ENCODE results near the gene HECTD4.
A peak's percentile ranks its signal among the peaks of the same experiment; 100 is the strongest.

Gene HECTD4

DNA sequence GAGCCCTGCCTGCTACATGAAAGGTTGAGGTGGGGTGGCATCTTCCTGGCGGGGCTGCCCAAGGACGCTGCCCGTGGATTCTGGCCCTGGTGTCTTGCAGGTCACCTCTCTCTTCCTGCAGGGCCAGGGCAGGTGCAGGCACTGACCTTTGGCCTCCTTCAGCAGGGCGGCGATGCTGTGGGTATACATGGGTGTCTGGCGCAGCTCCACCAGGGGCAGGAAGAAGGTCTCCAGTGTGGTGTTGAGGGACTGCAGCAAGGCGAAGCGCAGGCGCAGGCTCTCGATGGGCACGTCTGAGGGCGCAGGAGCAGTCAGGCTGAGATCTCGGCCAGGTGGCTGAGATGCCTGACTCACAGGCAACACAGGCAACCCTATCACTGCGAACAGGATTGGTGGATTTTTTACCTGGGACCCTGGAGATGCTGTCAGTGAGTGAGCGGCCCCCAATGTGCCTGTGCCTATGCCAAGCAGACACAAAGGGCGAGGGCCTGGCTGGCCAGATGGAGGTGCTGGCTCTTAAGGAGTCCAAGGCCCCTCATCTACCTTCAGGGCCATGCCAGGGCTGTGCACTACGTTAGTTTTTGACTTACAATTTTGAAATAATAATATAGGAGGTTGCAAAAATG, 211.1 kb downstream of the HECTD4 start:
- no CpG with 5 or more reads among the region's 17 CpGs for whole genome bisulfite sequencing, 2 donors (ENCODE audit: extremely low coverage in 2 of 2, insufficient read length in 2 of 2, insufficient replicate concordance in 1 of 2)
- no peak overlapping the region for H2BK15ac ChIP-seq (ENCODE audit: low read length)
- peak overlapping the region; percentile 47 for H3K14ac ChIP-seq (ENCODE audit: low read length)
- H3K79me1 ChIP-seq (ENCODE audit: low read depth, low read length), result peaks cover 1% of the 10 kb centered on the region
- no peak for DNase-seq (ENCODE audit: low spot score)
- H2BK5ac ChIP-seq (ENCODE audit: low read length), result peak overlapping the region; percentile 39
- peak overlapping the region; percentile 50 for H3K9ac ChIP-seq (ENCODE audit: low read depth, low read length, poor library complexity)
- no peak overlapping the region for H4K8ac ChIP-seq (ENCODE audit: low read depth, low read length)
- peak overlapping the region in 1 of 2 donors; percentile 10 for H3K4me3 ChIP-seq (ENCODE audit: low read length in 2 of 2)
- no peak overlapping the region for H4K91ac ChIP-seq (ENCODE audit: low read depth, low read length, poor library complexity)
- H2BK12ac ChIP-seq (ENCODE audit: low read length), result no peak overlapping the region
- H3K4me1 ChIP-seq (ENCODE audit: control insufficient read depth in 2 of 2, insufficient read depth in 1 of 2, low read depth in 1 of 2, low read length in 2 of 2), result no peaks in the 10 kb centered on the region
- no peak overlapping the region for H3K4me2 ChIP-seq (ENCODE audit: insufficient read depth, low read length, poor library complexity, severe bottlenecking)
- no peak overlapping the region for H2AFZ ChIP-seq (ENCODE audit: low read length)
- H2BK120ac ChIP-seq (ENCODE audit: low read depth, low read length), result no peak overlapping the region
- peak overlapping the region; percentile 65 for H3K23ac ChIP-seq (ENCODE audit: low read depth, low read length, poor library complexity)
- peaks cover 16 to 85% of the 10 kb centered on the region in 2 donors for H3K36me3 ChIP-seq (replicated peaks in 1 of 2; ENCODE audit: control insufficient read depth in 2 of 2, insufficient read depth in 2 of 2, low read length in 2 of 2)
- H3K27me3 ChIP-seq (ENCODE audit: control insufficient read depth in 3 of 3, insufficient read depth in 3 of 3, low read depth in 1 of 3, low read length in 3 of 3), result no peaks in the 10 kb centered on the region
- H3K18ac ChIP-seq (ENCODE audit: low read length), result no peak overlapping the region
- H3K9me3 ChIP-seq (replicated peaks in 1 of 2; ENCODE audit: control insufficient read depth in 2 of 2, insufficient read depth in 1 of 2, low read depth in 1 of 2, low read length in 2 of 2), result no peaks in the 10 kb centered on the region
- H2AK5ac ChIP-seq (ENCODE audit: low read depth, low read length), result no peak overlapping the region
- no peak overlapping the region for H3K27ac ChIP-seq (replicated peaks; ENCODE audit: low read length)
- no peak overlapping the region for H3K4ac ChIP-seq (ENCODE audit: low read length)

DNA sequence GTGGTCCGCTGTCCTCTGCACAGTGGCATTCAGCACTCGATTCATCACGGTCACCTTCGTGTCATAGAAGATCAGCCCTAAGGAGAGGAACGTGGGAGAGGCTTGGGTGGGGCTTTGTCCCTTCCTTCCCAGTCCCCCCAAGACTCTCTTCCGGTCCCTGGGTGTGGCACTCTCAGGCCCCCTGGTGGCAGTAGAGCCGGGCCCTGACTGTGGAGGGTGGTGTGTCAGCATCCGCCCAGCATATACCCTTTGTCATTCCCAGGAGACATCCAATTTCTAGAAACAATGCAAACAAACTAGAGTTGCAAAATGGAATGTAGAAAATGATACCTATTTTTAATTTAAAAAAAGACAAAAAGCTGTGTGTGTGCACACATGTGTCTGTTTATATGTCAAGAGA, 211.9 kb downstream of the HECTD4 start:
- no peak for DNase-seq (ENCODE audit: low spot score)
- no peak overlapping the region for H2AK5ac ChIP-seq (ENCODE audit: low read depth, low read length)
- H3K18ac ChIP-seq (ENCODE audit: low read length), result no peak overlapping the region
- no peak overlapping the region for H2BK5ac ChIP-seq (ENCODE audit: low read length)
- H3K4me2 ChIP-seq (ENCODE audit: insufficient read depth, low read length, poor library complexity, severe bottlenecking), result no peak overlapping the region
- no peak overlapping the region for H3K14ac ChIP-seq (ENCODE audit: low read length)
- H4K8ac ChIP-seq (ENCODE audit: low read depth, low read length), result no peak overlapping the region
- peaks cover 11 to 84% of the 10 kb centered on the region in 2 donors for H3K36me3 ChIP-seq (replicated peaks in 1 of 2; ENCODE audit: control insufficient read depth in 2 of 2, insufficient read depth in 2 of 2, low read length in 2 of 2)
- no peak overlapping the region for H3K27ac ChIP-seq (replicated peaks; ENCODE audit: low read length)
- no peak overlapping the region for H2BK12ac ChIP-seq (ENCODE audit: low read length)
- H2BK120ac ChIP-seq (ENCODE audit: low read depth, low read length), result no peak overlapping the region
- H3K23ac ChIP-seq (ENCODE audit: low read depth, low read length, poor library complexity), result no peak overlapping the region
- H3K4me3 ChIP-seq (ENCODE audit: low read length in 2 of 2), result no peak overlapping the region
- H4K91ac ChIP-seq (ENCODE audit: low read depth, low read length, poor library complexity), result no peak overlapping the region
- H2AFZ ChIP-seq (ENCODE audit: low read length), result no peak overlapping the region
- no peak overlapping the region for H2BK15ac ChIP-seq (ENCODE audit: low read length)
- H3K9ac ChIP-seq (ENCODE audit: low read depth, low read length, poor library complexity), result no peak overlapping the region
- H3K4ac ChIP-seq (ENCODE audit: low read length), result no peak overlapping the region
- H3K79me1 ChIP-seq (ENCODE audit: low read depth, low read length), result peaks cover 1% of the 10 kb centered on the region
- H3K27me3 ChIP-seq (ENCODE audit: control insufficient read depth in 3 of 3, insufficient read depth in 3 of 3, low read depth in 1 of 3, low read length in 3 of 3), result no peaks in the 10 kb centered on the region
- no peaks in the 10 kb centered on the region for H3K4me1 ChIP-seq (ENCODE audit: control insufficient read depth in 2 of 2, insufficient read depth in 1 of 2, low read depth in 1 of 2, low read length in 2 of 2)
- H3K9me3 ChIP-seq (replicated peaks in 1 of 2; ENCODE audit: control insufficient read depth in 2 of 2, insufficient read depth in 1 of 2, low read depth in 1 of 2, low read length in 2 of 2), result no peaks in the 10 kb centered on the region
- WGBS, 2 donors (ENCODE audit: extremely low coverage in 2 of 2, insufficient read length in 2 of 2, insufficient replicate concordance in 1 of 2), result no CpG with 5 or more reads among the region's 8 CpGs

DNA sequence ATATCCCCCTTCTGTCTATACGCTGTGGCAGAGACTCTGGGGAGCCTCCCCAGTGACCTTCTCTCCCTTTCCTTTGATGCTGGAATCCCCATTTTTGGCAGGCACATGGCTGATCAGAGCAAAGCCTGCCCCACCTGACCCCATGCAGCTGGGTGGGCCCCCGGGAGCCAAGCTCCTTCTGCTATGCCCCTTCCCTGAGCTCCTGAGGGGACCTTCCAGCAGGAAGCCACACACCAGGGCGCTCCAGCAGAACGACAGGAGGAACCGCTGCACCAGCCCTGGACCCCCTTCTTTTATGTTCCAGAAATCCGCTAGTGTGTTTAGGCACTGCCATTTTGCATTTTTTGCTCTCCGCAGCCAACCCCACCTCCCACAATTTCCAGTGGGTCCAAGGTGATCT, 212.3 kb downstream of the HECTD4 start:
- no peak overlapping the region for H3K27ac ChIP-seq (replicated peaks; ENCODE audit: low read length)
- H2BK15ac ChIP-seq (ENCODE audit: low read length), result no peak overlapping the region
- H2BK120ac ChIP-seq (ENCODE audit: low read depth, low read length), result no peak overlapping the region
- H2BK5ac ChIP-seq (ENCODE audit: low read length), result peak overlapping the region; percentile 39
- no peak overlapping the region for H2AK5ac ChIP-seq (ENCODE audit: low read depth, low read length)
- no peak overlapping the region for H3K18ac ChIP-seq (ENCODE audit: low read length)
- H3K9ac ChIP-seq (ENCODE audit: low read depth, low read length, poor library complexity), result no peak overlapping the region
- H3K14ac ChIP-seq (ENCODE audit: low read length), result no peak overlapping the region
- no peaks in the 10 kb centered on the region for H3K9me3 ChIP-seq (replicated peaks in 1 of 2; ENCODE audit: control insufficient read depth in 2 of 2, insufficient read depth in 1 of 2, low read depth in 1 of 2, low read length in 2 of 2)
- no peak overlapping the region for H3K4me2 ChIP-seq (ENCODE audit: insufficient read depth, low read length, poor library complexity, severe bottlenecking)
- H3K36me3 ChIP-seq (replicated peaks in 1 of 2; ENCODE audit: control insufficient read depth in 2 of 2, insufficient read depth in 2 of 2, low read length in 2 of 2), result peaks cover 8 to 79% of the 10 kb centered on the region in 2 donors
- no peak overlapping the region for H3K4ac ChIP-seq (ENCODE audit: low read length)
- H3K23ac ChIP-seq (ENCODE audit: low read depth, low read length, poor library complexity), result peak overlapping the region; percentile 37
- WGBS, 2 donors (ENCODE audit: extremely low coverage in 2 of 2, insufficient read length in 2 of 2, insufficient replicate concordance in 1 of 2), result no CpG with 5 or more reads among the region's 7 CpGs
- H4K8ac ChIP-seq (ENCODE audit: low read depth, low read length), result no peak overlapping the region
- H3K4me3 ChIP-seq (ENCODE audit: low read length in 2 of 2), result no peak overlapping the region
- H4K91ac ChIP-seq (ENCODE audit: low read depth, low read length, poor library complexity), result no peak overlapping the region
- peaks cover 1% of the 10 kb centered on the region for H3K79me1 ChIP-seq (ENCODE audit: low read depth, low read length)
- no peaks in the 10 kb centered on the region for H3K27me3 ChIP-seq (ENCODE audit: control insufficient read depth in 3 of 3, insufficient read depth in 3 of 3, low read depth in 1 of 3, low read length in 3 of 3)
- no peaks in the 10 kb centered on the region for H3K4me1 ChIP-seq (ENCODE audit: control insufficient read depth in 2 of 2, insufficient read depth in 1 of 2, low read depth in 1 of 2, low read length in 2 of 2)
- H2BK12ac ChIP-seq (ENCODE audit: low read length), result no peak overlapping the region
- no peak for DNase-seq (ENCODE audit: low spot score)
- H2AFZ ChIP-seq (ENCODE audit: low read length), result no peak overlapping the region

DNA sequence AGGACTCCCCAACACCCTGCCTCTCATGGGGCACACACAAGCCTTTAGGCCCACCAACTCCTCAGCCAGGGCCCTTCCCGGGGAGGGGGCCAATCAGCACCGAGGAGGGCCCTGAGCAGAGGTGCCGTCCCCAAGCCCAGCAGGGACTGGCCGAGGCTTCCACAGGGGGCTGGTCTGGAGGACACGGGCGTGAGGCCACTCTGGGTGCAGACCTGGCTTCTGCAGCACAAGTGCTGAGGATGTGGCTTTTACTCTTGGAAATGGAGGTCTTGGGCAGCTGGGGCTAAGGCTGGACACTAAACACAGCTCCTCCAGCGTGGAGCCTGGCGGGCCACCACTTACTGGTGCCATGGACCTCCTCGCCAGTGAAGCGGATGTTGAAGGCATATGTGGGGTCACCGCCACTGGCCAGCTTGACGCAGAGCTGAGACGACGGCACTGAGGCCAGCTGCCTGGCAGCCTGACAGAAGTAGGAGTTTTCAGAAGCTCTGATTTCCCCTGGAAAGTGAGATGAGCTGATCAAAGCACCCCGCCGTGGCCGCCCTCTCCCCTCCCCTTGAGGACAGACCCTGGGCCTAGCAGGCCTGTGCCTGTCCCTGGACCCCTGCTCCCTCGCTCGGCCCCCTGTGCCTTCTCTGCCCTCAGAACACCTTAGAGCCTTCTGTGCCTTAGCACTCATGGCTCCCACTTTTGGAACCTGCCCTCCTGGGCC, 212.9 kb downstream of the HECTD4 start:
- no peak for DNase-seq (ENCODE audit: low spot score)

More for the DNA sequence above, 212.9 kb downstream of the HECTD4 start:
- Histone ChIP-seq H4K8ac (ENCODE audit: low read depth, low read length) (peak overlapping the region; percentile 72), H3K36me3 (replicated peaks in 1 of 2; ENCODE audit: control insufficient read depth in 2 of 2, insufficient read depth in 2 of 2, low read length in 2 of 2) (peaks cover 5 to 75% of the 10 kb centered on the region in 2 donors), H2AK5ac (ENCODE audit: low read depth, low read length) (no peak overlapping the region), H3K4me2 (ENCODE audit: insufficient read depth, low read length, poor library complexity, severe bottlenecking) (no peak overlapping the region), H2AFZ (ENCODE audit: low read length) (no peak overlapping the region), H3K4me1 (ENCODE audit: control insufficient read depth in 2 of 2, insufficient read depth in 1 of 2, low read depth in 1 of 2, low read length in 2 of 2) (no peaks in the 10 kb centered on the region), H4K91ac (ENCODE audit: low read depth, low read length, poor library complexity) (no peak overlapping the region), H2BK120ac (ENCODE audit: low read depth, low read length) (no peak overlapping the region), H3K79me1 (ENCODE audit: low read depth, low read length) (peaks cover 1% of the 10 kb centered on the region), H3K18ac (ENCODE audit: low read length) (no peak overlapping the region), H3K4me3 (ENCODE audit: low read length in 2 of 2) (peak overlapping the region in 1 of 2 donors; percentile 27), H3K27me3 (ENCODE audit: control insufficient read depth in 3 of 3, insufficient read depth in 3 of 3, low read depth in 1 of 3, low read length in 3 of 3) (no peaks in the 10 kb centered on the region), H2BK5ac (ENCODE audit: low read length) (peak overlapping the region; percentile 39), H3K9ac (ENCODE audit: low read depth, low read length, poor library complexity) (peak overlapping the region; percentile 30), H3K23ac (ENCODE audit: low read depth, low read length, poor library complexity) (no peak overlapping the region), H3K4ac (ENCODE audit: low read length) (no peak overlapping the region), H3K14ac (ENCODE audit: low read length) (no peak overlapping the region), H3K9me3 (replicated peaks in 1 of 2; ENCODE audit: control insufficient read depth in 2 of 2, insufficient read depth in 1 of 2, low read depth in 1 of 2, low read length in 2 of 2) (no peaks in the 10 kb centered on the region), H3K27ac (replicated peaks; ENCODE audit: low read length) (no peak overlapping the region), H2BK12ac (ENCODE audit: low read length) (no peak overlapping the region), H2BK15ac (ENCODE audit: low read length) (no peak overlapping the region)
- WGBS, 2 donors (ENCODE audit: extremely low coverage in 2 of 2, insufficient read length in 2 of 2, insufficient replicate concordance in 1 of 2), result no CpG with 5 or more reads among the region's 19 CpGs

Measured in neuronal stem cell (in vitro differentiated cells).